Calu3 (cell line): ENCODE measurements around the gene DSCAM. TPM values are rescaled to one million over a fixed set of nuclear protein-coding genes. Genes with fewer than 3 reads are reported as not detected.

Experiments
- BruUV-seq: library from RNA; stranded (reverse); fragments of 400-500 nt; replicated peaks from 2 replicates; lab custom pipeline; 2021; lab: Mats Ljungman, UMichigan
- CTCF ChIA-PET: fragments of 300-600 bp; sonication (Branson Sonifier 250); formaldehyde crosslinking; loops from one replicate; lab custom pipeline; 2022; ENCODE audit warnings: antibody characterized with exemption; lab: Charles Lee
- DNase-seq: peaks from one replicate; pipeline ENCODE4 v3.0.0; 2022
- H3K27ac Mint-ChIP-seq: one replicate; pipeline ENCODE4 v1.8.0; 2022; ENCODE audit warnings: mixed read lengths; ENCODE audit not compliant: unreplicated experiment
- H3K27me3 Mint-ChIP-seq: one replicate; pipeline ENCODE4 v1.8.0; 2022; ENCODE audit warnings: mixed read lengths; ENCODE audit not compliant: unreplicated experiment
- H3K36me3 Mint-ChIP-seq: one replicate; pipeline ENCODE4 v1.8.0; 2022; ENCODE audit warnings: mild to moderate bottlenecking, moderate library complexity, mixed read lengths; ENCODE audit not compliant: insufficient read depth, unreplicated experiment
- H3K4me1 Mint-ChIP-seq: one replicate; pipeline ENCODE4 v1.8.0; 2022; ENCODE audit warnings: mild to moderate bottlenecking, low read depth, mixed read lengths; ENCODE audit not compliant: unreplicated experiment
- H3K4me3 Mint-ChIP-seq: one replicate; pipeline ENCODE4 v1.8.0; 2022; ENCODE audit warnings: mild to moderate bottlenecking, low read depth, moderate library complexity, mixed read lengths; ENCODE audit not compliant: unreplicated experiment
- H3K9me3 Mint-ChIP-seq: one replicate; pipeline ENCODE4 v1.8.0; 2022; ENCODE audit warnings: low read depth, mixed read lengths; ENCODE audit not compliant: unreplicated experiment
- intact Hi-C: fragments of 100-400 bp; cut with micrococcal nuclease; formaldehyde crosslinking; loops from one replicate; pipeline ENCODE4 v1.10.0; 2022; ENCODE audit not compliant: unreplicated experiment
- total RNA-seq: library from RNA; stranded (reverse); gene quantifications from 2 replicates; pipeline ENCODE4 v1.2.3, GENCODE V29; 2022
- TF ChIP-seq, protein P1 (sequence below): fragments of 200-600 bp; IDR thresholded peaks from one replicate; pipeline ENCODE4 v1.8.0; 2022; ENCODE audit warnings: antibody characterized with exemption; ENCODE audit not compliant: unreplicated experiment

Gene DSCAM
- total RNA-seq, 1 experiment from 2014 or later = not detected

DNA sequence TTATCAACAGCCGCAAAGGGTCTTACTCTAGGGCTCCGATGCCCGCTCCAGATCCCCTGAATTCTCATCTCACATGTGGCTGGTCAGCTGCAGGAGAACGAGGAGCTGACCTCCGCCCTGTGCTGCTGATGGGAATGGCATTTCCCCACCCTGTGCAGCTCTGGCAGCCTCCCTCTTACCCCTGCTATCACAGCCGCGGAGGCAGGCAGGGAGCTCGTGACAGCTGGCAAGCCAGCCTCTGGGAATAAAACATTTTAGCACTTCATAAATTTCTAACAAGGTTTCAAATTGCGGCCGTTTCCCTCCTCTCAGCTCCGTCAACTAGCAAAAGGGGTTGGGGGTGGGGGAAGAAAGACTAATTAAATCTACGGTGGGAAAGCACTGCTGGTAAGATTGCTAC is 81.1 kb downstream of the DSCAM start:
- no peak overlapping the region for H3K27ac Mint-ChIP-seq
- no peaks in the 10 kb centered on the region for H3K27me3 Mint-ChIP-seq
- TF ChIP-seq, protein P1, sequence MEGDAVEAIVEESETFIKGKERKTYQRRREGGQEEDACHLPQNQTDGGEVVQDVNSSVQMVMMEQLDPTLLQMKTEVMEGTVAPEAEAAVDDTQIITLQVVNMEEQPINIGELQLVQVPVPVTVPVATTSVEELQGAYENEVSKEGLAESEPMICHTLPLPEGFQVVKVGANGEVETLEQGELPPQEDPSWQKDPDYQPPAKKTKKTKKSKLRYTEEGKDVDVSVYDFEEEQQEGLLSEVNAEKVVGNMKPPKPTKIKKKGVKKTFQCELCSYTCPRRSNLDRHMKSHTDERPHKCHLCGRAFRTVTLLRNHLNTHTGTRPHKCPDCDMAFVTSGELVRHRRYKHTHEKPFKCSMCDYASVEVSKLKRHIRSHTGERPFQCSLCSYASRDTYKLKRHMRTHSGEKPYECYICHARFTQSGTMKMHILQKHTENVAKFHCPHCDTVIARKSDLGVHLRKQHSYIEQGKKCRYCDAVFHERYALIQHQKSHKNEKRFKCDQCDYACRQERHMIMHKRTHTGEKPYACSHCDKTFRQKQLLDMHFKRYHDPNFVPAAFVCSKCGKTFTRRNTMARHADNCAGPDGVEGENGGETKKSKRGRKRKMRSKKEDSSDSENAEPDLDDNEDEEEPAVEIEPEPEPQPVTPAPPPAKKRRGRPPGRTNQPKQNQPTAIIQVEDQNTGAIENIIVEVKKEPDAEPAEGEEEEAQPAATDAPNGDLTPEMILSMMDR = no peak
- no peaks in the 10 kb centered on the region for H3K36me3 Mint-ChIP-seq
- CTCF ChIA-PET = no interaction called here
- intact Hi-C loops = no loop called here
- no peaks in the 10 kb centered on the region for H3K4me1 Mint-ChIP-seq
- no peak for DNase-seq
- no TSS peak for BruUV-seq
- H3K4me3 Mint-ChIP-seq = no peak overlapping the region
- peaks cover 14% of the 10 kb centered on the region for H3K9me3 Mint-ChIP-seq

DNA sequence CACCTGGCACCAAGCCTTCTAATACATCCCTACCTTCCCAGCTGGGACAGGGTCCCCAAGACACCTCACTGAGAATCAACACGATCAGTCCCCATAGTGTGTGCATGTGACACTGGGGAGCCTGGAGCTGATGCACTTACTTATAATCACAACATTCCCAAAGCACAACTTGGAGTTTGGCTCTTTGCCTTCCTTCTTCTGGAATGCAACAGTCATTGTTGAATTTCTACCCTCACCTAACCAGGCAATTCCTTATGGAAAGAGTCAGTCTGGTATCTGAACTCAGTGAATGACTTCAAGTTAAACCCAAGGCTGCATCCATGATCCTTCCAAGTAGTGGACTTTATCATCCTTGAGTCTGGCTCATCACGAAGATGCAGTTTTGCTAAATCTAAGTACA is 86.1 kb downstream of the DSCAM start:
- no peak overlapping the region for H3K27ac Mint-ChIP-seq
- intact Hi-C loops = no loop called here
- no peaks in the 10 kb centered on the region for H3K4me1 Mint-ChIP-seq
- CTCF ChIA-PET = no interaction called here
- TF ChIP-seq, protein P1 = no peak
- no peak overlapping the region for H3K4me3 Mint-ChIP-seq
- peaks cover 8% of the 10 kb centered on the region for H3K9me3 Mint-ChIP-seq
- H3K27me3 Mint-ChIP-seq = no peaks in the 10 kb centered on the region
- no TSS peak for BruUV-seq
- DNase-seq = no peak
- no peaks in the 10 kb centered on the region for H3K36me3 Mint-ChIP-seq

DNA sequence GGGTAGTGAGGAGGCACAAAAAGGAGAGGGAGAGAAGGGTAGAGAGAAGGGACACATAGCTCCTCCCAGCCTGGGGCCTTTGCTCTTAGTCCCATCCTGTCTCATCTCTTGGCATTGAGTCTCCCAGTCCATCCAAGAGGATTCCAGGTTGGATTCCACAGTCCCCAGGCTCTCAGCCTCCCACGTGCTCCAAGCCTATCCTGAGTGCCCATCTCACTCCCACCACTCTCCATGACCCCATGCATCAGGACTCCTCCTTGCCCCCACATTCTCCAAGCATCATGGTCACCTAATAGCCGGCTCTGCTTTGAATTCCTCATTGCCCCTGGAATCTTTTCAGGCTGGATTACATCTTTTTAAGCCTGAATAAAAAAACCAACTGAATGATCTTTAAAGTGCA is 87.9 kb downstream of the DSCAM start:
- TF ChIP-seq, protein P1 = no peak
- no peak overlapping the region for H3K4me3 Mint-ChIP-seq
- DNase-seq = no peak
- no peaks in the 10 kb centered on the region for H3K36me3 Mint-ChIP-seq
- H3K27ac Mint-ChIP-seq = no peak overlapping the region
- CTCF ChIA-PET = no interaction called here
- BruUV-seq = no TSS peak
- intact Hi-C loops = no loop called here
- H3K27me3 Mint-ChIP-seq = no peaks in the 10 kb centered on the region
- no peaks in the 10 kb centered on the region for H3K4me1 Mint-ChIP-seq
- H3K9me3 Mint-ChIP-seq = peaks cover 10% of the 10 kb centered on the region

DNA sequence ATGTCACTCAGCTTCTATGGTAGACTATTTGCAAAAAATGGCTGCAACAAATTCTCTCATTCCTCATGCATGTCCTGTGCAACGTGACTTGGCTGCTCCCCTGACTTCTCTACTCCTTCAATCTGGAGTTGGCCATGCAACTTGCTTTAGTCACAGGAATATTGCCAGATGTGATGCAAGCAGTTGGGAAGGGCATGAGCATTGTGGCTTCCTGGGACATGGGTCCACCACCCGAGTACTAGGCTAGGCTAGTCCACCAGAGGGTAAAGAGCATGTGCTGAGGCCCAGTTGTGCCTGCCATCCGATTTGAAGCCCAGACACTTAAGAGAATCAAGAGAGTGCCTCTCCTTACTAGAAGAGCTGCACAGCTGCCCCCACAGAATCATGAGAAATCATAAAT is 89.6 kb downstream of the DSCAM start:
- no TSS peak for BruUV-seq
- H3K4me1 Mint-ChIP-seq = no peaks in the 10 kb centered on the region
- no peaks in the 10 kb centered on the region for H3K36me3 Mint-ChIP-seq
- CTCF ChIA-PET = no interaction called here
- H3K9me3 Mint-ChIP-seq = peaks cover 11% of the 10 kb centered on the region
- H3K27me3 Mint-ChIP-seq = no peaks in the 10 kb centered on the region
- intact Hi-C loops = no loop called here
- no peak for DNase-seq
- H3K27ac Mint-ChIP-seq = no peak overlapping the region
- H3K4me3 Mint-ChIP-seq = no peak overlapping the region
- TF ChIP-seq, protein P1 = no peak
